ENCODE measurements around the gene LRRC8C.

DNA sequence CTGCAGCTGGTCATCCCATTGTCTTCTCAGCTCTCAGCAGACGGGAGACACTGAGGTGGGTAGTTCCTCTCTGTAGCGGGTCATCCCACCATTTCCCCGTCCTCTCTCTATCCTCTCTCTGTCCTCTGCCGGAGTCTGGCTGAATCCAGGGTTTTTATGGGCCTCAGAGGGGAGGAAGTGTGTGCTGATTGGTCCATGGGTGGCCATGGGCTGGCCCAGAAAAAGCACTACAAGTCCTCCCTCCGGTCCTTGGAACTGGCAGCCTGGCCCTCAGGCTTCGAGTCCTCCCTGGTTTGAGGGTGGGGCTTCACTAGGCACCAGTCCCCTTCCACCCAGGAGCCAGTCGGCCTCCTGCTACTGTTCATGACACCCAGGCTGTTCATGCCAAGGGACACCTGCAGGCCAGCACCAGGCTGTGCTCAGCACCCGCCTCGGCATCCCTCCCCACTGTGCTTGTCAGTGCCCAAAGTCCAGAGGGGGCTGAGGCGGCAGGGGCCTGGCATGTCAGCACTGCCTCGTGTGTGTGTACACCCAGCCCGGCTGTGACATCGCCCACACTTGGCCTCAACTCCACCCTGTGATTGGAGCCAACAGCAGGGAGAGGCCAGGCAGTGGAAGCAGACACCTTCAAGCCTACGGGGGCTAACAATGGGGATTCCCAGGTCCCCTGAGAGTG lies 23.0 kb upstream of the LRRC8C start:
- TF ChIP-seq, protein P1, sequence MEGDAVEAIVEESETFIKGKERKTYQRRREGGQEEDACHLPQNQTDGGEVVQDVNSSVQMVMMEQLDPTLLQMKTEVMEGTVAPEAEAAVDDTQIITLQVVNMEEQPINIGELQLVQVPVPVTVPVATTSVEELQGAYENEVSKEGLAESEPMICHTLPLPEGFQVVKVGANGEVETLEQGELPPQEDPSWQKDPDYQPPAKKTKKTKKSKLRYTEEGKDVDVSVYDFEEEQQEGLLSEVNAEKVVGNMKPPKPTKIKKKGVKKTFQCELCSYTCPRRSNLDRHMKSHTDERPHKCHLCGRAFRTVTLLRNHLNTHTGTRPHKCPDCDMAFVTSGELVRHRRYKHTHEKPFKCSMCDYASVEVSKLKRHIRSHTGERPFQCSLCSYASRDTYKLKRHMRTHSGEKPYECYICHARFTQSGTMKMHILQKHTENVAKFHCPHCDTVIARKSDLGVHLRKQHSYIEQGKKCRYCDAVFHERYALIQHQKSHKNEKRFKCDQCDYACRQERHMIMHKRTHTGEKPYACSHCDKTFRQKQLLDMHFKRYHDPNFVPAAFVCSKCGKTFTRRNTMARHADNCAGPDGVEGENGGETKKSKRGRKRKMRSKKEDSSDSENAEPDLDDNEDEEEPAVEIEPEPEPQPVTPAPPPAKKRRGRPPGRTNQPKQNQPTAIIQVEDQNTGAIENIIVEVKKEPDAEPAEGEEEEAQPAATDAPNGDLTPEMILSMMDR (conservative IDR thresholded peaks at IDR 0.05 in 1 of 2, IDR thresholded peaks at IDR 0.05 in 1 of 2; ENCODE audit: extremely low read depth in 1 of 2, insufficient read depth in 1 of 2, low read depth in 1 of 2, low read length in 2 of 2) = no peak
- no peak for TF ChIP-seq EZH2 (IDR thresholded peaks at IDR 0.05; ENCODE audit: borderline replicate concordance, low read length)
